Superior temporal gyrus (tissue), 1 donor: ENCODE results near the gene TNS3.
"Not testable (repeated sequence)": the region's sequence is repeated elsewhere in the genome, so short reads cannot be mapped to it uniquely, and the experiment has no call there.

Source experiments
- DNase-seq: peaks from one replicate; pipeline ENCODE4 v3.0.0-alpha.2; 2016; ENCODE audit errors: extremely low spot score

TNS3 gene

GRCh38 chr7:47602272-47603004 is 20.5 kb upstream of the TNS3 start:
- DNase-seq, result no peak

- DNase-seq, result no peak
Observed at GRCh38 chr7:47601881-47602249, 20.0 kb upstream of the TNS3 start.

GRCh38 chr7:47601119-47601880 is 19.4 kb upstream of the TNS3 start:
- no peak for DNase-seq

GRCh38 chr7:47600199-47601118 is 18.5 kb upstream of the TNS3 start:
- DNase-seq, result no peak

- no peak for DNase-seq
Observed at GRCh38 chr7:47597379-47597778, 15.5 kb upstream of the TNS3 start.

GRCh38 chr7:47596502-47597202 is 14.7 kb upstream of the TNS3 start:
- DNase-seq, result no peak

GRCh38 chr7:47594406-47594805 is 12.5 kb upstream of the TNS3 start:
- no peak for DNase-seq

GRCh38 chr7:47591655-47592572 is 10.0 kb upstream of the TNS3 start:
- no peak for DNase-seq

GRCh38 chr7:47591089-47591654 is 9.3 kb upstream of the TNS3 start:
- DNase-seq, result no peak

GRCh38 chr7:47590215-47590614 is 8.3 kb upstream of the TNS3 start:
- not testable (repeated sequence) for DNase-seq

GRCh38 chr7:47588704-47589225 is 6.9 kb upstream of the TNS3 start:
- no peak for DNase-seq

- DNase-seq, result no peak
Observed at GRCh38 chr7:47587976-47588375, 6.1 kb upstream of the TNS3 start.

- DNase-seq, result no peak
Observed at GRCh38 chr7:47587351-47587750, 5.4 kb upstream of the TNS3 start.

GRCh38 chr7:47586925-47587324 is 5.0 kb upstream of the TNS3 start:
- no peak for DNase-seq

GRCh38 chr7:47586161-47586670 is 4.3 kb upstream of the TNS3 start:
- DNase-seq, result not testable (repeated sequence)

- no peak for DNase-seq
Observed at GRCh38 chr7:47584536-47584895, 2.6 kb upstream of the TNS3 start.

- no peak for DNase-seq
Observed at GRCh38 chr7:47583739-47584535, 2.0 kb upstream of the TNS3 start.

- DNase-seq, result no peak
Observed at GRCh38 chr7:47582764-47583738, 1.1 kb upstream of the TNS3 start.
